Measurements from ENCODE around the gene VAT1.

Gene VAT1

GRCh38 chr17:43034894-43035293, 12.7 kb upstream of the VAT1 start:
- DNase-seq: no peak
- TF ChIP-seq POLR2A (IDR thresholded peaks at IDR 0.05; ENCODE audit: low read length): no peak
- TF ChIP-seq GATA1 (IDR thresholded peaks at IDR 0.05; ENCODE audit: low read depth, low read length): no peak

GRCh38 chr17:43033948-43034881, 12.0 kb upstream of the VAT1 start:
- no peak for DNase-seq
- TF ChIP-seq POLR2A (IDR thresholded peaks at IDR 0.05; ENCODE audit: low read length) (no peak), GATA1 (IDR thresholded peaks at IDR 0.05; ENCODE audit: low read depth, low read length) (no peak)

GRCh38 chr17:43031666-43032065, 9.5 kb upstream of the VAT1 start:
- TF ChIP-seq GATA1 (IDR thresholded peaks at IDR 0.05; ENCODE audit: low read depth, low read length) (no peak), POLR2A (IDR thresholded peaks at IDR 0.05; ENCODE audit: low read length) (no peak)
- DNase-seq: no peak

GRCh38 chr17:43030137-43030767, 8.1 kb upstream of the VAT1 start:
- TF ChIP-seq POLR2A (IDR thresholded peaks at IDR 0.05; ENCODE audit: low read length) (no peak), GATA1 (IDR thresholded peaks at IDR 0.05; ENCODE audit: low read depth, low read length) (no peak)
- DNase-seq: no peak

GRCh38 chr17:43028221-43028861, 6.2 kb upstream of the VAT1 start:
- TF ChIP-seq POLR2A (IDR thresholded peaks at IDR 0.05; ENCODE audit: low read length) (no peak), GATA1 (IDR thresholded peaks at IDR 0.05; ENCODE audit: low read depth, low read length) (no peak)

GRCh38 chr17:43027091-43028032, 5.2 kb upstream of the VAT1 start:
- no peak for TF ChIP-seq GATA1 (IDR thresholded peaks at IDR 0.05; ENCODE audit: low read depth, low read length)
- TF ChIP-seq POLR2A (IDR thresholded peaks at IDR 0.05; ENCODE audit: low read length): no peak
- no peak for DNase-seq

More at GRCh38 chr17:43028221-43028861, 6.2 kb upstream of the VAT1 start:
- no peak for DNase-seq

- no peak for DNase-seq
Measured at GRCh38 chr17:43026595-43026994, 4.4 kb upstream of the VAT1 start.

GRCh38 chr17:43025766-43026537, 3.8 kb upstream of the VAT1 start:
- DNase-seq: no peak
- TF ChIP-seq GATA1 (IDR thresholded peaks at IDR 0.05; ENCODE audit: low read depth, low read length) (no peak), POLR2A (IDR thresholded peaks at IDR 0.05; ENCODE audit: low read length) (no peak)

More at GRCh38 chr17:43026595-43026994, 4.4 kb upstream of the VAT1 start:
- TF ChIP-seq GATA1 (IDR thresholded peaks at IDR 0.05; ENCODE audit: low read depth, low read length): no peak

GRCh38 chr17:43025290-43025657, 3.1 kb upstream of the VAT1 start:
- no peak for TF ChIP-seq POLR2A (IDR thresholded peaks at IDR 0.05; ENCODE audit: low read length)
- no peak for TF ChIP-seq GATA1 (IDR thresholded peaks at IDR 0.05; ENCODE audit: low read depth, low read length)
- DNase-seq: no peak

- TF ChIP-seq GATA1 (IDR thresholded peaks at IDR 0.05; ENCODE audit: low read depth, low read length) (no peak), POLR2A (IDR thresholded peaks at IDR 0.05; ENCODE audit: low read length) (no peak)
- DNase-seq: peak; percentile 86 to 91
Measured at GRCh38 chr17:43024407-43025289, 2.5 kb upstream of the VAT1 start, which contains the start of gene RND2. Gene RND2 (plus strand): TSS chr17:43025231. CDS start chr17:43025348, 117 bp downstream.

Measured in erythroblast (primary cell).